HepG2 (cell line): Measurements from ENCODE around the gene ZNF90.

Source experiments
- ATF3 ChIP-seq: sonication (generic); formaldehyde crosslinking; IDR thresholded peaks from 2 replicates; pipeline ENCODE4 v1.4.0; 2020; ENCODE audit warnings: missing genetic modification reagents
- CHD4 ChIP-seq: fragments of 200-600 bp; sonication (generic); IDR thresholded peaks from 2 replicates; pipeline ENCODE4 v1.7.0; 2017; ENCODE audit warnings: mild to moderate bottlenecking, low read length, borderline replicate concordance
- CTCF ChIP-seq: sonication (generic); formaldehyde crosslinking; IDR thresholded peaks from 2 replicates; pipeline ENCODE4 v1.5.0; 2020; ENCODE audit warnings: mild to moderate bottlenecking, missing genetic modification reagents, moderate library complexity
- MAF1 ChIP-seq: sonication (generic); formaldehyde crosslinking; IDR thresholded peaks from 2 replicates; pipeline ENCODE4 v1.5.0; 2020; ENCODE audit warnings: missing genetic modification reagents, borderline replicate concordance
- MLLT10 ChIP-seq: sonication (generic); formaldehyde crosslinking; IDR thresholded peaks from 2 replicates; pipeline ENCODE4 v1.4.0; 2020; ENCODE audit warnings: missing genetic modification reagents
- MTA3 ChIP-seq: sonication (generic); formaldehyde crosslinking; IDR thresholded peaks from 2 replicates; pipeline ENCODE4 v1.4.0; 2020; ENCODE audit warnings: missing genetic modification reagents
- NFRKB ChIP-seq: fragments of 450-650 bp; IDR thresholded peaks from 2 replicates; pipeline ENCODE4 v1.6.1; 2017
- NPAS2 ChIP-seq: sonication (generic); formaldehyde crosslinking; IDR thresholded peaks from 2 replicates; pipeline ENCODE4 v1.8.0; 2022; ENCODE audit warnings: mild to moderate bottlenecking, missing genetic modification reagents, borderline replicate concordance
- PATZ1 ChIP-seq: sonication (generic); formaldehyde crosslinking; IDR thresholded peaks from 2 replicates; pipeline ENCODE4 v1.4.0; 2020; ENCODE audit warnings: missing genetic modification reagents
- PBX3 ChIP-seq: sonication (generic); formaldehyde crosslinking; IDR thresholded peaks from 2 replicates; pipeline ENCODE4 v1.8.1; 2023; ENCODE audit warnings: missing genetic modification reagents, inconsistent platforms, borderline replicate concordance
- POLR2AphosphoS5 ChIP-seq: IDR thresholded peaks from 2 replicates; pipeline ENCODE4 v1.6.1; 2012; ENCODE audit warnings: low read depth, low read length
- SMC3 ChIP-seq: IDR thresholded peaks from 2 replicates; pipeline ENCODE4 v1.6.1; 2011; ENCODE audit warnings: low read length, improper control_type of control experiment
- ZNF253 ChIP-seq: sonication (generic); formaldehyde crosslinking; IDR thresholded peaks from 2 replicates; pipeline ENCODE4 v1.8.0; 2022; ENCODE audit warnings: mild to moderate bottlenecking, missing genetic modification reagents, borderline replicate concordance

- TF ChIP-seq MAF1 (no peak), POLR2AphosphoS5 (no peak), ZNF253 (CRISPR knock-in tag) (no peak), CTCF (no peak), CHD4 (no peak), PATZ1 (CRISPR knock-in tag) (no peak), NFRKB (no peak), ATF3 (CRISPR knock-in tag) (no peak), NPAS2 (CRISPR knock-in tag) (no peak), SMC3 (no peak), MLLT10 (CRISPR knock-in tag) (no peak), PBX3 (CRISPR knock-in tag) (no peak), MTA3 (CRISPR knock-in tag) (no peak)
These were observed 85.0 kb downstream of the ZNF90 start for GRCh38 chr19:20162821-20163220.
